Measurements from ENCODE around the gene NGFR.

The NGFR gene, protein sequence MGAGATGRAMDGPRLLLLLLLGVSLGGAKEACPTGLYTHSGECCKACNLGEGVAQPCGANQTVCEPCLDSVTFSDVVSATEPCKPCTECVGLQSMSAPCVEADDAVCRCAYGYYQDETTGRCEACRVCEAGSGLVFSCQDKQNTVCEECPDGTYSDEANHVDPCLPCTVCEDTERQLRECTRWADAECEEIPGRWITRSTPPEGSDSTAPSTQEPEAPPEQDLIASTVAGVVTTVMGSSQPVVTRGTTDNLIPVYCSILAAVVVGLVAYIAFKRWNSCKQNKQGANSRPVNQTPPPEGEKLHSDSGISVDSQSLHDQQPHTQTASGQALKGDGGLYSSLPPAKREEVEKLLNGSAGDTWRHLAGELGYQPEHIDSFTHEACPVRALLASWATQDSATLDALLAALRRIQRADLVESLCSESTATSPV

DNA sequence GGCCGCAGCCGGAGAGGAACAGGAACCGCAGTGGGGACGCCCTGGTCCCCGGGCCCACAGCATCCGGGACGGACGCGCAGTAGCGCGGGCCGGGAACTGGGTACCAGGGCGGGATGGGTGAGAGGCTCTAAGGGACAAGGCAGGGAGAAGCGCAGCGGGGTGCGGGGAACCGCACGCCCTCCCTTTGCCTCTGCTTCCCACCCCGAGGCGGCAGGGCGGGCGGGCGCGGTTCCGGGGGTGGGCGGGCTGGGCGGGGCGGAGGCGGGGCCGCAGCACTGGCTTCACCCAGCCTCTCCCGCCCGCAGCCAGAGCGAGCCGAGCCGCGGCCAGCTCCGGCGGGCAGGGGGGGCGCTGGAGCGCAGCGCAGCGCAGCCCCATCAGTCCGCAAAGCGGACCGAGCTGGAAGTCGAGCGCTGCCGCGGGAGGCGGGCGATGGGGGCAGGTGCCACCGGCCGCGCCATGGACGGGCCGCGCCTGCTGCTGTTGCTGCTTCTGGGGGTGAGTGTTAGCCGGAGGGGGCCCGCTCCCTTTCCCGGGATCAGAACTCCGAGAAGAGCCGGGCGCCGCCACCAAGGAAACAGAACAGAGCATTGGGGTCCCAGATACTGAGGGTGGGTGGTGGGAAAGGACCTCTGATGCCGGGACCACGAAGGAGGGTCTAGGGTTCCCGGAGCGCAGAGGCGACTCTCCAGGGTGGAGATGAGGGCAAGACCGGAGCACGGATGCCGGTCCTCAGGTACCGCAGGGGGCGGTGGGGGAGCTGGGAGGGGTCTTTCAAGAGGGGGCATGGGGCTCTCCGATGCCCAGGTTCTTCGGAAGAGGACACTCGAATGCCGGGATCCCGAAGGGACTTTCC lies at the start of gene NGFR:
TSS of gene NGFR (plus strand) at position 308 of the 856 bp plus-strand sequence. CDS start at position 433, 125 bp downstream.
- TF ChIP-seq, protein P1, sequence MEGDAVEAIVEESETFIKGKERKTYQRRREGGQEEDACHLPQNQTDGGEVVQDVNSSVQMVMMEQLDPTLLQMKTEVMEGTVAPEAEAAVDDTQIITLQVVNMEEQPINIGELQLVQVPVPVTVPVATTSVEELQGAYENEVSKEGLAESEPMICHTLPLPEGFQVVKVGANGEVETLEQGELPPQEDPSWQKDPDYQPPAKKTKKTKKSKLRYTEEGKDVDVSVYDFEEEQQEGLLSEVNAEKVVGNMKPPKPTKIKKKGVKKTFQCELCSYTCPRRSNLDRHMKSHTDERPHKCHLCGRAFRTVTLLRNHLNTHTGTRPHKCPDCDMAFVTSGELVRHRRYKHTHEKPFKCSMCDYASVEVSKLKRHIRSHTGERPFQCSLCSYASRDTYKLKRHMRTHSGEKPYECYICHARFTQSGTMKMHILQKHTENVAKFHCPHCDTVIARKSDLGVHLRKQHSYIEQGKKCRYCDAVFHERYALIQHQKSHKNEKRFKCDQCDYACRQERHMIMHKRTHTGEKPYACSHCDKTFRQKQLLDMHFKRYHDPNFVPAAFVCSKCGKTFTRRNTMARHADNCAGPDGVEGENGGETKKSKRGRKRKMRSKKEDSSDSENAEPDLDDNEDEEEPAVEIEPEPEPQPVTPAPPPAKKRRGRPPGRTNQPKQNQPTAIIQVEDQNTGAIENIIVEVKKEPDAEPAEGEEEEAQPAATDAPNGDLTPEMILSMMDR (IDR thresholded peaks at IDR 0.05; ENCODE audit: low read depth, low read length): no peak
- in situ Hi-C loops (cut with HindIII; ENCODE audit: low sequenced_read_pairs): no loop called here
- DNase-seq (ENCODE audit: low read depth, low spot score): no peak
- H3K4me3 ChIP-seq (ENCODE audit: low read depth, low read length): no peak within 1 kb of the TSS

DNA sequence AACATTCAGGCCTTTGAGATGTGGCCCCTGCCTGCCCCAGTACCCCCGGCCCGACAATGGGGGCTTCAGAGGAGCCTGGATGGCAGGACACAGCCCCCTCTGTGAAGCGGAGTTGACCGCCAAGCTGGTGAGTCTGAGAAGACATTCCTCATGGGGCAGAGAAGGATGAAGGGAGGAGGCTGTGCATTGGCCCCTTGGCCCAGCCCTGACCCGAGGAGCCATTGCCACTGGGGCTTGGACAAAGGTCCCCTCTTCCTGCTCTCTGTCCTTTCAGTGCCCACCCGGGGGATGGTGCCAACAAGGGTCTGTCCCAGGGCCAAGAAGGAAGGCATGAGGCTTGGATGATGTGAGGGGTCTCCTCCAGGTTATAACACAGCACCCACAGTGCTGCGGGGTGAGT lies 49.5 kb upstream of the NGFR start:
- DNase-seq (ENCODE audit: low read depth, low spot score): no peak
- TF ChIP-seq, protein P1 (IDR thresholded peaks at IDR 0.05; ENCODE audit: low read depth, low read length): no peak

DNA sequence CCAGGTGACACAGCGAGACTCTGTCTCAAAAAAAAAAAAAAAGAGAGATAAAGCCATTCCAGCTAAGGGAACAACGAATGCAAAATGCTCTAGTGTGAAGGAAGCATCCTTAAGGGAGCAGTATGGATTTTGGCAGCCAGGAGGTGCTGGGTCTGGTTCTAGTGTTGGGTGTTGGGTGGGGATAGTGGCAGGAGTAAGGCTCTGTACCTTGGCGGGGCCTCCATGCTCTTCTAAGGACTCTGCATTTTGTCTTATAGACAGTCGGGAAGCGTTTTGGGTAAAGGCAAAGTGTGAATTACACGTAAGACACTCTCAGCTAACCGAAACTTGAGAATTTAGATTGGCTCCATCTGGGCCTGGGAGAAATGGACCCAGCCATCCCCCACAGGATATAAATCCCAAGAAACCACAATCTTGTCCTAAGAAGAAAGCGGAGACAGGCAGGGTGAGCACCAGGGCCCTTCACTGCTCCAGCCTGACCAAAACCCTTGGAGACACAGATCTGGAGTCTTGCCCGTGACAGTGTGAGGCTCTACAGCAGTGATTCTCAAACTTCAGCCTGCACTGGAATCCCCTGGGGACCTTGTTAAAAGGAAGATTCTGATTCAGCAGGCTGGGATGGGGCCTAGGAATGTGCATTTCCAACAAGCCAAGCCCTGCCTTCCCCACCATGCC lies 47.3 kb upstream of the NGFR start:
- TF ChIP-seq, protein P1 (IDR thresholded peaks at IDR 0.05; ENCODE audit: low read depth, low read length): no peak
- H3K4me3 ChIP-seq (ENCODE audit: low read depth, low read length): no peak overlapping the region
- DNase-seq (ENCODE audit: low read depth, low spot score): no peak
- in situ Hi-C loops (cut with HindIII; ENCODE audit: low sequenced_read_pairs): no loop called here

More for the DNA sequence above, 49.5 kb upstream of the NGFR start:
- no peak overlapping the region for H3K4me3 ChIP-seq (ENCODE audit: low read depth, low read length)
- in situ Hi-C loops (cut with HindIII; ENCODE audit: low sequenced_read_pairs): no loop called here

DNA sequence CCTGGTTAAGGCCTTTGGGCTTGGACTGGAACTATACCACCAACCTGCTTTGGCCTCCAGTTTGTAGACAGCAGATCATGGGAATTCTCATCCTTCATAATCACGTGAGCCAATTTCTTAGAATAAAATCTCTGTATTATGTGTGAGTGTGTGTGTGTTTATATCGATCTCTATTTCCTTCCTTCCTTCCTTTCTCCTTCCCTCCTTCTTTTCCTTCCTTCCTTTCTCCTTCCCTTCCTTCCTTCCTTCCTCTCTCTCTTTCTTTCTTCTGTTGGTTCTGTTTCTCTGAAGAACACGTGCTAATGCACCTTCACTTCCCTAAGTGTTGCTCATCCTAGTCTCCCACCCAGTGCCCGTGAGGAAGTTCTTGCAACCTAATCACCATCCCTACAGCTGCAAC lies 44.9 kb upstream of the NGFR start:
- H3K4me3 ChIP-seq (ENCODE audit: low read depth, low read length): no peak overlapping the region
- in situ Hi-C loops (cut with HindIII; ENCODE audit: low sequenced_read_pairs): no loop called here

DNA sequence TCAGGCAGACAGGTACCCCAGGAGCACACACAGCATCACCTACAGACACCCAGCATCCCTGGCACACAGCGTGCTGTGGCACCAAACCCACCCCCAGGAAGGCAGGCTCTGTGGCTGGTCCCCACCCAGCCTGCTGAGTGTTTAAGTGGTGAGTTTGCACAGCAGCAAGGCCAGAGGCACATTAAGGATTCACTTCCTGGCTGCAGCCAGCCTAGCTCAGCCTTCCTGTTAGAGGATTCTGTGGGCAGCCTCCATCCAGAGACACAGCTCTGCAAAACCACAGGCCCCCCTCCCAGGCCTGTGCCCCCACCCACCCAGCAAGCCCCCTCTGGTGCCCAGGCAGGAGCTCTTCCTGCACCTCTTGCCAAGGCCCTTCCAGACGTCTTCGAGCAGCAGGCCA lies 44.4 kb upstream of the NGFR start:
- in situ Hi-C loops (cut with HindIII; ENCODE audit: low sequenced_read_pairs): no loop called here
- DNase-seq (ENCODE audit: low read depth, low spot score): peak; percentile 19
- TF ChIP-seq, protein P1 (IDR thresholded peaks at IDR 0.05; ENCODE audit: low read depth, low read length): no peak
- no peak overlapping the region for H3K4me3 ChIP-seq (ENCODE audit: low read depth, low read length)

More for the DNA sequence above, 44.9 kb upstream of the NGFR start:
- TF ChIP-seq, protein P1 (IDR thresholded peaks at IDR 0.05; ENCODE audit: low read depth, low read length): no peak
- DNase-seq (ENCODE audit: low read depth, low spot score): no peak

DNA sequence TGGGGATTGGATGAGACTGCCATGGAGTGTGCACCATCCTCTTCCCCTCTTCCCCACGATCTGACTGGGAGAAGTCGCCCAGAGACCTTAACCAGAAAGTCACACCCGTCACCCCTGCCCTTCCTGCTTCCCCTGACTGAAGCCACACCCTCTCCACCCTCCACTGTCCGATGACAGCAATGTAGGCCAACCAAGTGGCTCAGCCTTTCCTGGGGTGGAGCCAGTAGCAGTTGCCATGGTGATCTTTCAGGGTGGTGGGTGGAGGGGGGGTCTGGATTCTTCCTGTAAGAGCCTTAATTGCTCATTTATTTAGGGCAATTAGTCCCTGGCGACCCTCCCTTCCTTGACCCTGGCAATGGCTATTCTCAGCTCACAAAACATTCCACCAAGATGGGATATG lies 42.9 kb upstream of the NGFR start:
- in situ Hi-C loops (cut with HindIII; ENCODE audit: low sequenced_read_pairs): no loop called here
- TF ChIP-seq, protein P1 (IDR thresholded peaks at IDR 0.05; ENCODE audit: low read depth, low read length): no peak
- no peak for DNase-seq (ENCODE audit: low read depth, low spot score)
- no peak overlapping the region for H3K4me3 ChIP-seq (ENCODE audit: low read depth, low read length)
